A549 (cell line): ENCODE data around the gene CCDC116. TPM values are rescaled to one million over a fixed set of nuclear protein-coding genes. Genes with fewer than 3 reads are reported as not detected.

ENCODE experiments used
- ATAC-seq, 2 experiments: fragments of 200-7000 bp in 1 of 2; fragments of >200 bp in 1 of 2; cut with Nextera tagmentation in 1 of 2; cut with Tn5 transposase in 1 of 2; 3 replicates each; pipeline versions ENCODE4 v1.8.0 to v1.9.1; 2018 to 2020; ENCODE audit warnings: mild to moderate bottlenecking in 1 of 2, moderate library complexity in 1 of 2
- CTCF ChIA-PET: fragments of 300-600 bp; sonication (Branson Sonifier 250); formaldehyde crosslinking; extraction: SDS; loops from one replicate; lab custom pipeline; 2021; ENCODE audit warnings: antibody characterized with exemption, inconsistent platforms; lab: Yijun Ruan, JAX
- POLR2A ChIA-PET: fragments of 350-600 bp; formaldehyde crosslinking; extraction: SDS; loops from one replicate; lab custom pipeline; 2021; ENCODE audit warnings: antibody characterized with exemption, inconsistent platforms; lab: Yijun Ruan, JAX
- DNase-seq, 2 experiments: peaks; one replicate each; pipeline versions ENCODE4 v3.0.0 to v3.0.0-alpha.2; 2011 to 2016; ENCODE audit warnings: low read depth in 1 of 2, low spot score in 1 of 2
- FAIRE-seq: peaks from 2 replicates; lab custom pipeline; 2011; peaks lifted over from hg19 to GRCh38; lab: Jason Lieb, UNC
- H3K27ac ChIP-seq, 2 experiments: fragments of >200 bp; sonication (Bioruptor Twin); formaldehyde crosslinking; 3 replicates each; pipeline ENCODE4 v1.5.1; 2016 to 2017
- H3K4me1 ChIP-seq: fragments of >200 bp; sonication (Bioruptor Twin); formaldehyde crosslinking; 3 replicates; pipeline ENCODE4 v1.6.1; 2016
- H3K4me2 ChIP-seq: fragments of >200 bp; sonication (Bioruptor Twin); formaldehyde crosslinking; 3 replicates; pipeline ENCODE4 v1.6.1; 2016
- H3K4me3 ChIP-seq: fragments of >200 bp; sonication (Bioruptor Twin); formaldehyde crosslinking; 3 replicates; pipeline ENCODE4 v1.5.1; 2016
- H3K9me3 ChIP-seq: fragments of >200 bp; sonication (Bioruptor Twin); formaldehyde crosslinking; 3 replicates; pipeline ENCODE4 v1.6.1; 2016
- BHLHE40 ChIP-seq: IDR thresholded peaks from 2 replicates; pipeline ENCODE4 v1.6.1; 2012; ENCODE audit warnings: low read depth, low read length, inconsistent platforms
- CEBPB ChIP-seq, 2 experiments: fragments of >200 bp in 1 of 2; sonication (Bioruptor Twin) in 1 of 2; formaldehyde crosslinking in 1 of 2; IDR thresholded peaks; 2 replicates each; pipeline ENCODE4 v1.6.1; 2012 to 2016
- CTCF ChIP-seq: fragments of >200 bp; sonication (Bioruptor Twin); formaldehyde crosslinking; IDR thresholded peaks from 3 replicates; pipeline ENCODE4 v1.5.1; 2016
- ELK1 ChIP-seq: fragments of 150-350 bp; IDR thresholded peaks from 2 replicates; pipeline ENCODE4 v1.6.1; 2014; ENCODE audit warnings: low read depth, mild to moderate bottlenecking, low read length
- GATA3 ChIP-seq: IDR thresholded peaks from 2 replicates; pipeline ENCODE4 v1.6.1; 2012; ENCODE audit warnings: borderline replicate concordance
- HDAC2 ChIP-seq: fragments of 200-600 bp; sonication (generic); IDR thresholded peaks from 2 replicates; pipeline ENCODE4 v1.6.1; 2016
- HES2 ChIP-seq: fragments of >200 bp; sonication (Bioruptor Twin); formaldehyde crosslinking; IDR thresholded peaks from 2 replicates; pipeline ENCODE4 v1.6.1; 2016
- HMGXB4 ChIP-seq: fragments of 250-450 bp; sonication (Bioruptor Pico); IDR thresholded peaks from 2 replicates; pipeline ENCODE4 v1.5.0; 2021; ENCODE audit warnings: mild to moderate bottlenecking, moderate library complexity, borderline replicate concordance
- HOXA7 ChIP-seq: fragments of 250-450 bp; sonication (Bioruptor Pico); IDR thresholded peaks from 2 replicates; pipeline ENCODE4 v1.5.0; 2020; ENCODE audit warnings: mild to moderate bottlenecking, moderate library complexity
- HOXB5 ChIP-seq: fragments of 250-450 bp; sonication (Bioruptor Pico); IDR thresholded peaks from 2 replicates; pipeline ENCODE4 v1.5.0; 2020; ENCODE audit warnings: mild to moderate bottlenecking, moderate library complexity
- JUN ChIP-seq, 2 experiments: fragments of >200 bp; sonication (Bioruptor Twin); formaldehyde crosslinking; IDR thresholded peaks; 2 replicates in 1 of 2; 3 replicates in 1 of 2; pipeline ENCODE4 v1.6.1; 2016 to 2017
- MAFK ChIP-seq: fragments of 450-650 bp; IDR thresholded peaks from 2 replicates; pipeline ENCODE4 v1.6.1; 2014; ENCODE audit not compliant: partially characterized antibody
- NPAS2 ChIP-seq: fragments of 250-450 bp; sonication (Bioruptor Pico); IDR thresholded peaks from 2 replicates; pipeline ENCODE4 v1.8.0; 2022; ENCODE audit warnings: mild to moderate bottlenecking, moderate library complexity, borderline replicate concordance
- PBX3 ChIP-seq: IDR thresholded peaks from 2 replicates; pipeline ENCODE4 v1.6.1; 2012
- PHF8 ChIP-seq: fragments of 200-600 bp; sonication (generic); IDR thresholded peaks from 2 replicates; pipeline ENCODE4 v1.6.1; 2016; ENCODE audit warnings: low read depth, mild to moderate bottlenecking, antibody characterized with exemption, moderate library complexity, borderline replicate concordance
- POLR2A ChIP-seq: IDR thresholded peaks from 2 replicates; pipeline ENCODE4 v1.6.1; 2012; ENCODE audit warnings: mild to moderate bottlenecking, low read length
- RAD21 ChIP-seq, 2 experiments: fragments of >200 bp in 1 of 2; sonication (Bioruptor Twin) in 1 of 2; formaldehyde crosslinking in 1 of 2; IDR thresholded peaks in 1 of 2; conservative IDR thresholded peaks in 1 of 2; 2 replicates in 1 of 2; 3 replicates in 1 of 2; pipeline ENCODE4 v1.6.1; 2012 to 2018; ENCODE audit warnings: inconsistent platforms in 1 of 2
- RCOR1 ChIP-seq: fragments of 150-350 bp; IDR thresholded peaks from 2 replicates; pipeline ENCODE4 v1.6.1; 2014; ENCODE audit warnings: antibody characterized with exemption, low read length, low read depth
- SMC3 ChIP-seq: fragments of >200 bp; sonication (Bioruptor Twin); formaldehyde crosslinking; IDR thresholded peaks from 3 replicates; pipeline ENCODE4 v1.6.1; 2018; ENCODE audit warnings: inconsistent platforms
- SREBF2 ChIP-seq: fragments of 450-650 bp; IDR thresholded peaks from 2 replicates; pipeline ENCODE4 v1.6.1; 2014; ENCODE audit warnings: mild to moderate bottlenecking, moderate library complexity
- TFCP2L1 ChIP-seq: fragments of 250-450 bp; sonication (Bioruptor Pico); IDR thresholded peaks from 2 replicates; pipeline ENCODE4 v1.5.0; 2021; ENCODE audit warnings: mild to moderate bottlenecking
- TP53 ChIP-seq: fragments of 250-450 bp; sonication (Bioruptor Pico); IDR thresholded peaks from 2 replicates; pipeline ENCODE4 v1.5.0; 2021; ENCODE audit warnings: mild to moderate bottlenecking, moderate library complexity
- USF2 ChIP-seq: fragments of 450-650 bp; IDR thresholded peaks from 2 replicates; pipeline ENCODE4 v1.6.1; 2014; ENCODE audit warnings: antibody characterized with exemption
- ZFP36 ChIP-seq: fragments of 450-650 bp; IDR thresholded peaks from 2 replicates; pipeline ENCODE4 v1.6.1; 2014; ENCODE audit warnings: borderline replicate concordance; ENCODE audit not compliant: partially characterized antibody
- WGBS: methylation state at CpG from one replicate; pipeline ENCODE4 v1.1.6; 2017; ENCODE audit errors: missing lambda C conversion rate; 5-methylcytosine and 5-hydroxymethylcytosine counted together
- polyA plus RNA-seq, 4 experiments: library from polyadenylated mRNA; depleted of rRNA in 3 of 4; stranded (reverse); fragments of >200 nt; fragmentation: RNase III in 1 of 4; extraction: RNeasy Plus Mini Kit Qiagen cat#74134 plus additional on column Dnase treatment in 1 of 4; gene quantifications; 2 replicates in 3 of 4; 3 replicates in 1 of 4; pipeline ENCODE4 v1.2.3, GENCODE V29; 2011 to 2017

CCDC116 gene
- polyA plus RNA-seq, 2 of the 4 experiments (the other 2 are of a cell fraction), result 0.06 TPM; not detected in 1

GRCh38 chr22:21623648-21623970 is 9.0 kb upstream of the CCDC116 start:
- no peak overlapping the region for H3K4me2 ChIP-seq
- DNase-seq (no peak), ATAC-seq (peak in 1 of 2 experiments; percentile 3; a peak in 2 of 6 replicates), FAIRE-seq (no peak)
- H3K9me3 ChIP-seq, result no peaks in the 10 kb centered on the region
- ChIA-PET CTCF (interaction anchor here (0.6 to 2.8 kb wide), 5 partner anchors 10 to 57 kb away, joined by 3 to 11 read pairs (median 3); partner anchors contain the start of gene SDF2L1), POLR2A (interaction anchor here (1.1 kb wide), 1 partner anchor 19 kb away, joined by 4 read pairs; the partner anchor contains the start of gene SDF2L1)
- H3K27ac ChIP-seq, result no peak overlapping the region
- no peak overlapping the region for H3K4me3 ChIP-seq
- 76% methylated on average over 6 of the region's 7 CpGs for WGBS
- H3K4me1 ChIP-seq, result peaks cover 18% of the 10 kb centered on the region; the same call in 1 of the 3 replicates
- TF ChIP-seq HOXB5 (CRISPR knock-in tag), result no peak
- TF ChIP-seq PBX3, result no peak
- TF ChIP-seq POLR2A, result no peak
- TF ChIP-seq GATA3, result no peak
- no peak for TF ChIP-seq ELK1
- no peak for TF ChIP-seq NPAS2 (CRISPR knock-in tag)
- TF ChIP-seq JUN (IDR thresholded peaks at IDR 0.05), result no peak
- TF ChIP-seq SMC3, result no peak
- TF ChIP-seq HDAC2, result no peak
- TF ChIP-seq HMGXB4 (CRISPR knock-in tag), result no peak
- no peak for TF ChIP-seq BHLHE40
- no peak for TF ChIP-seq MAFK
- TF ChIP-seq ZFP36, result no peak
- no peak for TF ChIP-seq TP53 (CRISPR knock-in tag)
- no peak for TF ChIP-seq USF2
- no peak for TF ChIP-seq RCOR1
- no peak for TF ChIP-seq HOXA7 (CRISPR knock-in tag)
- no peak for TF ChIP-seq PHF8
- TF ChIP-seq CEBPB (IDR thresholded peaks at IDR 0.05), result no peak
- no peak for TF ChIP-seq HES2

GRCh38 chr22:21624120-21624879 is 8.3 kb upstream of the CCDC116 start:
- FAIRE-seq (no peak), DNase-seq (peak in 1 of 2 experiments; percentile 31), ATAC-seq (peak; percentile 53 to 58)
- POLR2A ChIA-PET, result interaction anchor here (1.1 to 2.7 kb wide), 2 partner anchors 18 kb away, joined by 4 to 10 read pairs; partner anchors contain the start of gene SDF2L1
- TF ChIP-seq TFCP2L1 (CRISPR knock-in tag), result 0 out of 2 replicates have a peak, but pooled peaks have one; percentile 34
- TF ChIP-seq RAD21 (conservative IDR thresholded peaks at IDR 0.05 in 1 of 2, IDR thresholded peaks at IDR 0.05 in 1 of 2), result no peak
- peak; percentile 52 for TF ChIP-seq CTCF
- no peak for TF ChIP-seq SREBF2
- Histone ChIP-seq H3K4me1 (peaks cover 15% of the 10 kb centered on the region; the same call in 1 of the 3 replicates), H3K4me2 (no peak overlapping the region), H3K9me3 (no peaks in the 10 kb centered on the region), H3K4me3 (no peak overlapping the region), H3K27ac (0 out of 6 replicates have a peak overlapping the region, but pooled peaks of 1 of the 2 experiments have one; percentile 46)
- 24% methylated on average over 3 of the region's 8 CpGs for WGBS
- CTCF ChIA-PET, result interaction anchor here (0.6 to 2.8 kb wide), 5 partner anchors 9 to 34 kb away, joined by 3 to 14 read pairs (median 8); partner anchors contain the start of gene SDF2L1
